ENCODE data around the gene RDH11.
"Not testable (repeated sequence)": the region's sequence is repeated elsewhere in the genome, so short reads cannot be mapped to it uniquely, and the experiment has no call there.

The RDH11 gene

GRCh38 chr14:67719385-67719784 is 23.8 kb upstream of the RDH11 start:
- not testable (repeated sequence) for H3K36me3 Mint-ChIP-seq (ENCODE audit: low read depth); H3K9me3 Mint-ChIP-seq; H3K4me1 Mint-ChIP-seq; DNase-seq; H3K27ac Mint-ChIP-seq; ATAC-seq; H3K4me3 Mint-ChIP-seq
- H3K27me3 Mint-ChIP-seq, result peaks cover 27% of the 10 kb centered on the region

GRCh38 chr14:67718265-67718664 is 22.7 kb upstream of the RDH11 start:
- no peak overlapping the region for H3K27ac Mint-ChIP-seq
- peaks cover 22% of the 10 kb centered on the region for H3K27me3 Mint-ChIP-seq
- ATAC-seq, result no peak
- H3K36me3 Mint-ChIP-seq (ENCODE audit: low read depth), result no peaks in the 10 kb centered on the region
- H3K4me3 Mint-ChIP-seq, result no peak overlapping the region
- no peaks in the 10 kb centered on the region for H3K9me3 Mint-ChIP-seq
- DNase-seq, result no peak
- H3K4me1 Mint-ChIP-seq, result peaks cover 4% of the 10 kb centered on the region

GRCh38 chr14:67717048-67717447 is 21.5 kb upstream of the RDH11 start:
- no peak overlapping the region for H3K27ac Mint-ChIP-seq
- DNase-seq (no peak), ATAC-seq (no peak)
- no peaks in the 10 kb centered on the region for H3K36me3 Mint-ChIP-seq (ENCODE audit: low read depth)
- H3K4me3 Mint-ChIP-seq, result no peak overlapping the region
- no peaks in the 10 kb centered on the region for H3K9me3 Mint-ChIP-seq
- peaks cover 14% of the 10 kb centered on the region for H3K27me3 Mint-ChIP-seq
- peaks cover 3% of the 10 kb centered on the region for H3K4me1 Mint-ChIP-seq

- no peaks in the 10 kb centered on the region for H3K36me3 Mint-ChIP-seq (ENCODE audit: low read depth)
- no peaks in the 10 kb centered on the region for H3K4me1 Mint-ChIP-seq
- no peak for ATAC-seq
- H3K4me3 Mint-ChIP-seq, result no peak overlapping the region
- H3K27me3 Mint-ChIP-seq, result peaks cover 4% of the 10 kb centered on the region
- no peak for DNase-seq
- peaks cover 6% of the 10 kb centered on the region for H3K9me3 Mint-ChIP-seq
- no peak overlapping the region for H3K27ac Mint-ChIP-seq
Observed at GRCh38 chr14:67710209-67710608, 14.6 kb upstream of the RDH11 start.

- ATAC-seq; DNase-seq; H3K4me1 Mint-ChIP-seq; H3K27ac Mint-ChIP-seq; H3K9me3 Mint-ChIP-seq; H3K27me3 Mint-ChIP-seq; H3K36me3 Mint-ChIP-seq (ENCODE audit: low read depth); H3K4me3 Mint-ChIP-seq: not testable (repeated sequence)
Observed at GRCh38 chr14:67709796-67710195, 14.2 kb upstream of the RDH11 start.

- not testable (repeated sequence) for ATAC-seq; H3K27me3 Mint-ChIP-seq; H3K36me3 Mint-ChIP-seq (ENCODE audit: low read depth); H3K9me3 Mint-ChIP-seq; H3K4me3 Mint-ChIP-seq; H3K4me1 Mint-ChIP-seq; H3K27ac Mint-ChIP-seq; DNase-seq
Observed at GRCh38 chr14:67709346-67709745, 13.8 kb upstream of the RDH11 start.

GRCh38 chr14:67705211-67705610 is 9.6 kb upstream of the RDH11 start:
- Mint-ChIP-seq H3K27ac (no peak overlapping the region), H3K9me3 (peaks cover 4% of the 10 kb centered on the region), H3K4me3 (no peak overlapping the region), H3K36me3 (ENCODE audit: low read depth) (no peaks in the 10 kb centered on the region), H3K27me3 (no peaks in the 10 kb centered on the region), H3K4me1 (no peaks in the 10 kb centered on the region)
- DNase-seq (no peak), ATAC-seq (no peak)

- H3K4me3 Mint-ChIP-seq, result no peak overlapping the region
- ATAC-seq (peak; percentile 76), DNase-seq (peak; percentile 19)
- H3K27me3 Mint-ChIP-seq, result no peaks in the 10 kb centered on the region
- H3K36me3 Mint-ChIP-seq (ENCODE audit: low read depth), result no peaks in the 10 kb centered on the region
- H3K4me1 Mint-ChIP-seq, result no peaks in the 10 kb centered on the region
- no peak overlapping the region for H3K27ac Mint-ChIP-seq
- no peaks in the 10 kb centered on the region for H3K9me3 Mint-ChIP-seq
Observed at GRCh38 chr14:67704484-67705089, 9.0 kb upstream of the RDH11 start.

GRCh38 chr14:67703997-67704396 is 8.4 kb upstream of the RDH11 start:
- Mint-ChIP-seq H3K27ac (no peak overlapping the region), H3K4me3 (no peak overlapping the region), H3K9me3 (no peaks in the 10 kb centered on the region), H3K4me1 (no peaks in the 10 kb centered on the region), H3K27me3 (no peaks in the 10 kb centered on the region), H3K36me3 (ENCODE audit: low read depth) (no peaks in the 10 kb centered on the region)
- no peak for DNase-seq
- no peak for ATAC-seq

- DNase-seq; ATAC-seq; H3K36me3 Mint-ChIP-seq (ENCODE audit: low read depth); H3K4me1 Mint-ChIP-seq; H3K27me3 Mint-ChIP-seq; H3K9me3 Mint-ChIP-seq; H3K4me3 Mint-ChIP-seq; H3K27ac Mint-ChIP-seq: not testable (repeated sequence)
Observed at GRCh38 chr14:67701492-67701891, 5.9 kb upstream of the RDH11 start, which contains the start of gene RDH12. TSS of gene RDH12 (plus strand) at chr14:67701886. CDS start at chr14:67722643, 20,757 bp downstream.

- no peaks in the 10 kb centered on the region for H3K36me3 Mint-ChIP-seq (ENCODE audit: low read depth)
- DNase-seq (no peak), ATAC-seq (no peak)
- H3K27me3 Mint-ChIP-seq, result no peaks in the 10 kb centered on the region
- peaks cover 18% of the 10 kb centered on the region for H3K4me1 Mint-ChIP-seq
- no peaks in the 10 kb centered on the region for H3K9me3 Mint-ChIP-seq
- H3K4me3 Mint-ChIP-seq, result no peak overlapping the region
- no peak overlapping the region for H3K27ac Mint-ChIP-seq
Observed at GRCh38 chr14:67698179-67698578, 2.6 kb upstream of the RDH11 start.

GRCh38 chr14:67697006-67697405 is 1.4 kb upstream of the RDH11 start:
- peaks cover 9% of the 10 kb centered on the region for H3K36me3 Mint-ChIP-seq (ENCODE audit: low read depth)
- ATAC-seq (no peak), DNase-seq (no peak)
- no peaks in the 10 kb centered on the region for H3K27me3 Mint-ChIP-seq
- H3K9me3 Mint-ChIP-seq, result no peaks in the 10 kb centered on the region
- H3K27ac Mint-ChIP-seq, result no peak overlapping the region
- H3K4me3 Mint-ChIP-seq, result no peak overlapping the region
- peaks cover 24% of the 10 kb centered on the region for H3K4me1 Mint-ChIP-seq

GRCh38 chr14:67694791-67695393 is 672 bp downstream of the RDH11 start:
- Mint-ChIP-seq H3K27ac (peak overlapping the region; percentile 96), H3K4me3 (peak overlapping the region; percentile 92), H3K27me3 (no peaks in the 10 kb centered on the region), H3K4me1 (peaks cover 24% of the 10 kb centered on the region), H3K9me3 (no peaks in the 10 kb centered on the region), H3K36me3 (ENCODE audit: low read depth) (peaks cover 27% of the 10 kb centered on the region)
- DNase-seq, result peak; percentile 75
- ATAC-seq, result peak; percentile 95

GRCh38 chr14:67690011-67690410 is 5.6 kb downstream of the RDH11 start:
- Mint-ChIP-seq H3K4me1 (peaks cover 20% of the 10 kb centered on the region), H3K27me3 (no peaks in the 10 kb centered on the region), H3K27ac (peak overlapping the region; percentile 44), H3K9me3 (no peaks in the 10 kb centered on the region), H3K36me3 (ENCODE audit: low read depth) (peaks cover 58% of the 10 kb centered on the region), H3K4me3 (no peak overlapping the region)
- DNase-seq (no peak), ATAC-seq (no peak)

GRCh38 chr14:67683842-67684241 is 11.7 kb downstream of the RDH11 start:
- ATAC-seq, result no peak
- Mint-ChIP-seq H3K27me3 (no peaks in the 10 kb centered on the region), H3K27ac (no peak overlapping the region), H3K4me1 (peaks cover 21% of the 10 kb centered on the region), H3K4me3 (no peak overlapping the region), H3K36me3 (ENCODE audit: low read depth) (peaks cover 67% of the 10 kb centered on the region), H3K9me3 (no peaks in the 10 kb centered on the region)
- no peak for DNase-seq
